ENCODE measurements around the gene NME9. TPM values are rescaled to one million over a fixed set of nuclear protein-coding genes. Genes with fewer than 3 reads are reported as not detected.

The NME9 gene
- total RNA-seq, result 0.07 TPM in 1 of 2 replicates, not detected in the other

GRCh38 chr3:138329127-138329983 is at the start of gene NME9:
NME9 (minus strand) TSS chr3:138329851; CDS start chr3:138329335, 516 bp downstream.

GRCh38 chr3:138347960-138348753 is 18.5 kb upstream of the NME9 start, which contains the start of gene MRAS:
MRAS (plus strand) TSS chr3:138348579; CDS start chr3:138372884, 24,305 bp downstream.

Other genes starting within 250 kb of the NME9 start
- 25.7 and 28.9 TPM in 2 replicates for gene DZIP1L, start 214.2 kb downstream of the NME9 start, total RNA-seq
- not detected in 2 replicates for gene A4GNT, start 197.5 kb downstream of the NME9 start, total RNA-seq
- gene DBR1, start 154.9 kb downstream of the NME9 start, total RNA-seq, result 10.0 and 13.7 TPM in 2 replicates
- 42.6 and 48.5 TPM in 2 replicates for gene ARMC8, start 142.6 kb downstream of the NME9 start, total RNA-seq
- gene MRAS, start 18.7 kb upstream of the NME9 start, total RNA-seq, result 54.4 and 74.1 TPM in 2 replicates
- gene ESYT3, start 104.8 kb upstream of the NME9 start, total RNA-seq, result 0.07 and 0.23 TPM in 2 replicates

All from smooth muscle cell of the pulmonary artery (primary cell).